HG03066 (cell line): ENCODE data around the gene DAB1.
"Not testable (repeated sequence)": the region's sequence is repeated elsewhere in the genome, so short reads cannot be mapped to it uniquely, and the experiment has no call there.

Experiments used
- ATAC-seq: cut with Tn5 transposase; IDR thresholded peaks from one replicate; pipeline ENCODE4 v1.9.1; 2021; ENCODE audit warnings: low read depth; ENCODE audit not compliant: unreplicated experiment

Gene DAB1

GRCh38 chr1:57093122-57093521 lies 330.7 kb downstream of the DAB1 start:
- no peak for ATAC-seq

DNA sequence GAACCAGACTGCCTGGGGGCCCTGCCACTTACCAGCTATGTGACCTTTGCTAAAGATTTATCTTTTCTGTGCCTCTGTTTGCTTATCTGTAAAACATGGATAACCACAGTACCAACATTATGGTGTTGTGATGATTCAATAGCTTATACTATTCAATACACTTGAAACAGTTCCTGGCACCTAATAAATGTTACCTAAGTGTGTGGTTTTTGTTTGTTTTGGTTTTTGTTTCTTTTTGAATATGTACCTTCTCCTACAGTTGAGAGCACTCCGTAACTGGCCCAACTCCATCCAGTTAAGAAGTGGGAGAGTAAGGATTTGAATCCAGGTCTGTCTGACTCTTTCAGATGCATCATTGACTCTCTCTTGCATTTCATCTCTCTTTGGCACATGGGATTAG lies 332.2 kb downstream of the DAB1 start:
- ATAC-seq: no peak

DNA sequence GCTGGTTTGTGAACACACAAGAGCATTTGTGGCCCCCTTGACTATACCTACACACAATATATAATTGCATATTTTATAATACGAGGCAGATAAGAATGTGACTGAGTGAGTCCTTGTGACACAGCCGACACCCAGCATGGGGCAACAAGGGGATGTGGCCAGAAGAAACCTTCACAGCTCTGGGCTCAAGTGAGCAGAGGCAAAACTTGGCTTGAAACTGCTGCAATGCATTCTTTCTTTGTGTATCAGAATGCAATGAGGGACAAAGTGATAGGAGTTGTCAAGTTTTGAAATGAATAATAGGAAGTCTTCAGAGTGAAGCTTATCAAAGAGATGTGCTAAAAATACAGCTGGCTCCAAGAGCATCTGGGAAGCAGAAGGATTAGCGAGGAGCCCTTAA lies 334.0 kb downstream of the DAB1 start:
- no peak for ATAC-seq

- no peak for ATAC-seq
Measured at GRCh38 chr1:57089221-57089620, 334.6 kb downstream of the DAB1 start.

GRCh38 chr1:57088653-57089052 lies 335.2 kb downstream of the DAB1 start:
- no peak for ATAC-seq

DNA sequence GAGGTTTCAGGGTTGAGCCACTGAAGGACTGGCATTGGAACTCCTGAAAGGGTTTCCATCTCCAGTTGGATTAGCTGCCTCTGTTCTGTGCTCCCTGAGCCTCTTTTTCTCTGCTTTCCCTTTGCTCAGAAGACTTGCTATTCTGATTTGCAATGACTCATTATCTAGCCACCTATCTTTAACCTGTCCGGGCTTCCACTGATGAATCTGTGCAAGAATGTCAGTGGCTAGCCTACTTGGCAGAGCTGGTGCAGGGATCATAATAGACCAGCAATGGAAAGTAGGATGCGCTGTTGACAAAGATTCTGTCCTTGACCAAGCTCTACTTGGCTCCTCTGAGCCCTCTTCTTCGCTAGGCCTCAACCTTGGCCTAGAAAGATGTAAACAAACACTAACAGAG lies 336.2 kb downstream of the DAB1 start:
- not testable (repeated sequence) for ATAC-seq

DNA sequence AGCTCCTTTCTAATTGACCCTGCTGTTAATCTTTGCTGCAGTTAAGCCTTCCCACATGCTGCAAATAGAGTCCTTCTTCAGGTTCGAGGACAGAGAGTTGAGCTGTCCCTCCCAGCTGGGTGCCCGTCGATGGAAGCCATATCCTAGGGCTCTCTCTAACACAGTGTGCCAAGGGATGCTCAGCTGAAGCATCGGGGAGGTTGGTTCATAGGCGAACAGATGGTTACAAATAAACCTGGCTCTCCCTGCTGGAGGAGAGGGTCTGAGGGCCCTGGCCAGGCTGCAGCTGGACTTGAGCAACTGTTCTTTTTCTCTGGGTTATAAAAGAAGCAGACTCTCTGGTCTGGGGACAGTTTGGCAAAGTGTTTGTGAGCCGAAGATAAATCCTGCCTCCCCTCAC lies 337.7 kb downstream of the DAB1 start:
- ATAC-seq: no peak

DNA sequence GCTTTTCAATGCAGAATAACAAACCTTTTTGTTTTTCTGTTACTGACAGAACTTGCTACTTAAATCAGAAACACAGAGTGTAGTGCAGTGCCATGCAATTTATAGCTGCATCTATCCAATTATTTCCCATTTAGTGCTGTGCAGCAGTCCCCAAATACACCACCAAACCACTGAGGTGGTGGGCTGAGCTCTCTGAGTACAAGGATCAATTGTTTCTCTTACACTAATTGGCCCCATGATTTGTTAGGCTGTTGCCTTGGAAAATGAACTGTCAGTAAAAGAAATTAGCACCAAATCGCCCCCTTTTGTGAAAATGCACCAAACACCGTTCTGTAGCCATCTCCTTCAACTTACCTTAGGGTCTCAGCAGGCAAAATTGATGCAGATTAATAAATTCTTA lies 339.2 kb downstream of the DAB1 start:
- no peak for ATAC-seq

- ATAC-seq: no peak
Measured at GRCh38 chr1:57082711-57083439, 341.0 kb downstream of the DAB1 start.

DNA sequence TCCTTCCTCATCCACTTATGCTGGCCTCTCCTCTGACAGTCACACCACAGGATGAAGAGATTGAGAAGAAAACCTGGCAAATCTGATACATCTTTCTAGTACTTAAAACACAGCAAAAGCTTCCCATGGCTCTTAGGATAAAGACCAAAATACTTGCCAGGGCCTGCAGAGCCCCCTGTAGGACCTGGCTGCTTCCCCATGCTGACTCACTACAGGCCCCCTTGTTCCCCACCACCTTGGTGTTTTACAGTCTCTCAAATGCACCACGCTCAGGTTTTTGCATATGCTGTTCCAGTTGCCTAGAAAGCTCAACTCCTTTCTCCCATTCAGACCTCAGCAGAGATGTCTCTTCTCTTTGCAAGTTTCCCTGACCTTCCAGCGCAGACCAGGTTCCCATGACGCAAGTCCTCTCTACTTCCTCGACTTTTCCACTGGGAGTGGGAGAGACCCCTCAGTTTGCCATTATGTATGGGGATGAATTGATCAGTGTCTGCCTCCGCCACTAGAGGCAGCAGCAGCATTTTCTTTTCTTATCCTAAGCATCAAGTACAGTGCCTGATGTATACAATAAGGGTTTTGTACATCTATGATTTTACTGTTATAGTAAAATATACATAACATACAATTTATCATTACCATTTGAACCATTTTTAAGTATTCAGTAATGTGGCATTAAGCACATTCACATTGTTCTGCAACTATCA lies 344.3 kb downstream of the DAB1 start:
- no peak for ATAC-seq

GRCh38 chr1:57072401-57073110 lies 351.3 kb downstream of the DAB1 start:
- no peak for ATAC-seq

DNA sequence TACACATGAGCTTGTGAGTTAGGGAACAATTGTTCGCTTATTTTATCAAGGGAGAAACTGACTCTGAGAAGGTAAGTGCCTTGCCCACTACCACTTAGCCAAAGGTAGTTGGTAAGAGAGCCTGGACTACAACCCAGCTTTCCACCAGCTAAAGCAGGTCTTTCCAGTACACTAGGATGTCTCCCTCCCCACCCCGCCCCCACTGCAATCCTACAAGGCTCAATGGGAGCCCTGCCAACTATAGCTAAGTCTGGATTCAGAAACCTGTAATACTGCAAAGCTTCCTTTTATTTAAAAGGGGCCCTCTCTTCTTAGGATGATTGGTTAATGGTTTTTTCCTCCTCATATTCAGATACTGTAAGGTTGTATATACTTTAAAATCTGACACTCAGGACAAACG lies 356.0 kb downstream of the DAB1 start:
- ATAC-seq: no peak

DNA sequence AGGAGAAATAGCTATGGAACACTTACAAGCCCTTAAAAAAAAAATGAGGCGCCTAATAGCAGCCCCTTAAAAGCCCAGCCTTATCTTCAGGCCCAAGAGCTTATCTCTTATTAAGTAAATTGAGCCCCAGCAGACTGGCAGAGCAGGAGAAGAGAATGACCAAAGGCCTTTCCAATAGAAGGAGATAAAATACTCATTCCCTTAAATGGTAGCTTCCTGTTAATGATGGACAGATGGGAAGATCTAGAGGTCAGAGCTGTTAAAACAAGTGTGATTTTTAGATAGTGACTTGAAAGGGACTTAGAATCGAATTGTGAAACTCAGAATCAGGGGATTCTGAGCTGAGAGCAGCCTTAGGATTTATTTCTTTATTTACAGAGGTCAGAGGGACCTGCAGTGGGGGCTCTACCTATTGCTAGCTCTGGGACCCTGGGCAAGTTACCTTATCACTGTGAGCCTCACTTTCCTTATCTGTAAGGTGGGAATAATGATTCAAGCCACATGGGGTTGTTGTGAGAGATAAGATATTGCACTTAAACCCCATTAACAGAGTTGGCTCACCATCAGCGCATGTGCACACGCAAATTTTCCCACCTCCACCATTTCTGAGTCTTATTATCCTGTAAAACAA lies 356.8 kb downstream of the DAB1 start:
- ATAC-seq: no peak

- ATAC-seq: no peak
Measured at GRCh38 chr1:57065442-57065841, 358.4 kb downstream of the DAB1 start.

DNA sequence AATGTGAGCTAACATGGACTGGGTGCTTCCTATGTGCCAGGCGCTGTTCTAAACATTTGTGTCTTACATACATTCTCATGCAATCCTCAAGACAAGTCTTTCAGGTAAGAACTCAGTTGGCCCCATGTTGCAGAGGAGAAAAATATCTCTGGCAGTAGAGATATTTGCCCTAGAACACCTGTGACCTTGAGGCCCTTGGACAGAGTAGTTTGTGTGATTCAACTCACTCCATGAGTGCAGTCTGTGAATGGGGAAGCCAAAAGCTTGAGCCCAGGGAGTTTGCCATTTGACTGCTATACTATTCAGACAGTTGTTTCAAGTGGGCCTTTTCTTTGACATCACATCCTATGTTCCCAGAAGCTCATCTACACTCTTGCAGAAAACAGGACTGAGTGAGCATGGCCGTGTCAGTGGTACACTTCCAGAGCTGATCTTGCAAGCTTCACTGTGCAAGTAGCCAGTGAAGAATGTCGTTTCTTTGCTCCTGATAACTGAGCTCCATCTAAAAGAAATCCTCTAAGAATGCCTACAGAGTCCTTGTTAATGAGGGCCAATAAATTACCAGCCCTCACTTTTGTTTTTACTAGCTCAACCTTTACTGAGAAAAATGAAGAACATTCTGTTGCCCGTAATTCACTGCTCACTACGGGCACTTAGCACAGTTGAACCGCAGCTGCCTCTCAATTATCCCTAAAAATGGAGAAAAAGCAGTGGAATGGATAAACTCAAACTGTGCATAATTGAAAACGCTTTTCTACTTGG lies 359.3 kb downstream of the DAB1 start:
- no peak for ATAC-seq

GRCh38 chr1:57063406-57064125 lies 360.3 kb downstream of the DAB1 start:
- no peak for ATAC-seq

- no peak for ATAC-seq
Measured at GRCh38 chr1:57061369-57061768, 362.5 kb downstream of the DAB1 start.

DNA sequence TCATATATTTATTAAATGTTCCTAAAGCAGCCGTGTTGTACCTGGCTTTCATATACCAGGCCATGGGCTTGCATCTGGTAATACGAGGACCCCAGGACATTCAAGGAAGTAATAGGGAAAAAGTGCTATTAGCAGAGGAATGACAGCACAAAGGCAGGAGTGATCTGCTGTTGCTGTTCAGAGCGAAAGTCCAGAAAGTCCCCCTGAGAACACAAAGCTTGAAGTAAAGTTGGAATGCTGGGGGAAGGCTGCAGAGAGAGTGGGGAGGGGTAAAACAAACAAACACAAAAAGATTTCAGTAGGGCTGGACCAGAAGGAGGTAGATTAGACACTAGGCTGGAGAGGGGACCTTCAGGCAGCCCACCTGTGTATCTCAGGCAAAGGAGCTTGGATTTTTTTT lies 363.4 kb downstream of the DAB1 start:
- ATAC-seq: no peak

GRCh38 chr1:57058652-57059501 lies 365.0 kb downstream of the DAB1 start:
- ATAC-seq: no peak
